Fibroblast of pulmonary artery (primary cell): ENCODE results near the gene ERC2.

Experiments used
- DNase-seq: peaks from one replicate; pipeline ENCODE4 v3.0.0-alpha.2; 2010; ENCODE audit warnings: low read depth
- H3K4me3 ChIP-seq: replicated peaks from 2 replicates; pipeline ENCODE4 v1.5.1; 2011; ENCODE audit warnings: low read depth, mild to moderate bottlenecking, control low read depth, low read length, moderate library complexity
- CTCF ChIP-seq: IDR thresholded peaks from 2 replicates; pipeline ENCODE4 v1.5.1; 2011; ENCODE audit warnings: mild to moderate bottlenecking, control low read depth, low read length, inconsistent platforms; ENCODE audit errors: missing control alignments

ERC2 gene

GRCh38 chr3:55518451-55518850 lies 949.8 kb downstream of the ERC2 start:
- TF ChIP-seq CTCF: no peak
- H3K4me3 ChIP-seq: no peak overlapping the region
- no peak for DNase-seq

- DNase-seq: no peak
Observed at GRCh38 chr3:55516392-55517030, 951.8 kb downstream of the ERC2 start.

GRCh38 chr3:55515550-55516246 lies 952.6 kb downstream of the ERC2 start:
- H3K4me3 ChIP-seq: no peak overlapping the region
- DNase-seq: no peak
- TF ChIP-seq CTCF: no peak

More at GRCh38 chr3:55516392-55517030, 951.8 kb downstream of the ERC2 start:
- H3K4me3 ChIP-seq: no peak overlapping the region
- TF ChIP-seq CTCF: no peak

GRCh38 chr3:55514962-55515361 lies 953.3 kb downstream of the ERC2 start:
- no peak for TF ChIP-seq CTCF
- no peak overlapping the region for H3K4me3 ChIP-seq
- no peak for DNase-seq

GRCh38 chr3:55512571-55513343 lies 955.5 kb downstream of the ERC2 start:
- TF ChIP-seq CTCF: no peak
- no peak for DNase-seq
- H3K4me3 ChIP-seq: no peak overlapping the region

GRCh38 chr3:55511895-55512570 lies 956.2 kb downstream of the ERC2 start:
- no peak for TF ChIP-seq CTCF
- no peak overlapping the region for H3K4me3 ChIP-seq
- peak; percentile 36 for DNase-seq
